BJ (cell line): ENCODE measurements around the gene COCH. TPM values are rescaled to one million over a fixed set of nuclear protein-coding genes. Genes with fewer than 3 reads are reported as not detected.
A peak's percentile ranks its signal among the peaks of the same experiment; 100 is the strongest.

Experiments
- CTCF ChIA-PET: fragments of 350-600 bp; formaldehyde crosslinking; extraction: SDS; loops from one replicate; lab custom pipeline; 2021; ENCODE audit warnings: antibody characterized with exemption, inconsistent platforms; lab: Yijun Ruan, JAX
- POLR2A ChIA-PET: fragments of 300-600 bp; sonication (Branson Sonifier 250); formaldehyde crosslinking; extraction: SDS; loops from one replicate; lab custom pipeline; 2021; ENCODE audit warnings: antibody characterized with exemption; lab: Charles Lee
- DNase-seq: peaks from one replicate; pipeline ENCODE4 v3.0.0-alpha.2; 2011; ENCODE audit warnings: low read depth
- H3K27me3 ChIP-seq: 2 replicates; pipeline ENCODE4 v1.6.0; 2011; ENCODE audit warnings: low read length; ENCODE audit not compliant: control insufficient read depth, insufficient read depth
- H3K36me3 ChIP-seq: 2 replicates; pipeline ENCODE4 v1.5.1; 2011; ENCODE audit warnings: low read length; ENCODE audit not compliant: control insufficient read depth, insufficient read depth
- H3K4me3 ChIP-seq: 2 replicates; pipeline ENCODE4 v1.5.1; 2011; ENCODE audit warnings: low read depth, mild to moderate bottlenecking, control low read depth, low read length
- CTCF ChIP-seq: IDR thresholded peaks from 2 replicates; pipeline ENCODE4 v1.5.1; 2011; ENCODE audit warnings: low read depth, mild to moderate bottlenecking, control low read depth, inconsistent platforms, low read length, moderate library complexity; ENCODE audit not compliant: insufficient read depth
- polyA minus RNA-seq: library from RNA; depleted of rRNA, polyadenylated mRNA; stranded (reverse); fragments of >200 nt; gene quantifications from 2 replicates; pipeline ENCODE4 v1.2.3, GENCODE V29; 2011; rRNA and poly(A)+ RNA removed
- polyA plus RNA-seq: library from polyadenylated mRNA; depleted of rRNA; stranded (reverse); fragments of >200 nt; gene quantifications from 2 replicates; pipeline ENCODE4 v1.2.3, GENCODE V29; 2011; rRNA removed

The COCH gene
- polyA plus RNA-seq (0.10 and 0.18 TPM in 2 replicates), polyA minus RNA-seq (not detected in 2 replicates)

DNA sequence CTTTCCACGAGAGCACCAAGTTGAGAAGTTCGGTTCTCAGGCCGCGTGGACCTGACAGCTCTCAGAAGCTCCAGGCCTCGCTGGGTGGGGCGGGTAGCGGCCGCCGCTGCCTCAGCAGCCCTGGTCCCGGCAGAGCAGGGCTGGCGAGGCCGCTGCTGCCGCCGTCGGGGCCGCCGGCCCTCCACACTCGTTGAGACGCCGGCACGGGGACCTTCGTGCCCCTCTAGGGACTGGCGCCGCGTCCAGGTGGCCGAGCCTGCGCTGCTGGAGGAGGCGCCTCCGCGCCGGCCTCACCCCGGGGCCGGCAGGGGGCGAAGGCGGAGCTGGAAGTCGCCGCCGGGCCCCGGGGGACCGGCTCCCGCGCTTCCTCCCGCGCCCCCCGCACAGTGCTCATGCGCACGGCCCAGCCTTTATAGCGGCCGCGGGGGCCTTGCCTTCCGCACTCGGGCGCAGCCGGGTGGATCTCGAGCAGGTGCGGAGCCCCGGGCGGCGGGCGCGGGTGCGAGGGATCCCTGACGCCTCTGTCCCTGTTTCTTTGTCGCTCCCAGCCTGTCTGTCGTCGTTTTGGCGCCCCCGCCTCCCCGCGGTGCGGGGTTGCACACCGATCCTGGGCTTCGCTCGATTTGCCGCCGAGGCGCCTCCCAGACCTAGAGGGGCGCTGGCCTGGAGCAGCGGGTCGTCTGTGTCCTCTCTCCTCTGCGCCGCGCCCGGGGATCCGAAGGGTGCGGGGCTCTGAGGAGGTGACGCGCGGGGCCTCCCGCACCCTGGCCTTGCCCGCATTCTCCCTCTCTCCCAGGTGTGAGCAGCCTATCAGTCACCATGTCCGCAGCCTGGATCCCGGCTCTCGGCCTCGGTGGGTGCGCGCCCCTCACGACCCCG, at the start of gene COCH:
COCH (plus strand) TSS at position 440 of the 879 bp plus-strand sequence; CDS start at position 820, 380 bp downstream.
- DNase-seq, result no peak
- peak within 1 kb of the TSS; percentile 39 for H3K4me3 ChIP-seq
- no peak for TF ChIP-seq CTCF
- ChIA-PET POLR2A (no interaction called here), CTCF (no interaction called here)
- H3K27me3 ChIP-seq, result peaks cover 31% of the 10 kb centered on the region
- H3K36me3 ChIP-seq, result no peaks in the 10 kb centered on the region

DNA sequence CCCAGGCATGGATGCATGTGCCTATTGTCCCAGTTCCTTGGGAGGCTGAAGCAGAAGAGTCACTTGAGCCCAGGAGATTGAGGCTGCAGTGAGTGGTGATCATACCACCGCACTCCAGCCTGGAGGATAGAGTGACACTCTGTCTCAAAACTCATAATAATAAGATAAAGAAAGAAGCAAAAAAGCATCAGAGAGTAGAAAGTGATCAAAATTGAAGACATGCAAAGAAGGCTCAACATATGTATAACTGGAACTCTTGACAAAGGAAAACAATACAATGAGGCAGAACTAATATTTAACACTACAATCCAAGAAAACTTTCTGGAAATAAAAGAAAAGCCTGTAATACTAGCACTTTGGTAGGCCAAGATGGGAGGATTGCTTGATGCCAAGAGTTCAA, 48.3 kb upstream of the COCH start:
- Histone ChIP-seq H3K36me3 (no peaks in the 10 kb centered on the region), H3K4me3 (no peak overlapping the region), H3K27me3 (no peaks in the 10 kb centered on the region)
- ChIA-PET CTCF (no interaction called here), POLR2A (no interaction called here)
- no peak for TF ChIP-seq CTCF
- no peak for DNase-seq

DNA sequence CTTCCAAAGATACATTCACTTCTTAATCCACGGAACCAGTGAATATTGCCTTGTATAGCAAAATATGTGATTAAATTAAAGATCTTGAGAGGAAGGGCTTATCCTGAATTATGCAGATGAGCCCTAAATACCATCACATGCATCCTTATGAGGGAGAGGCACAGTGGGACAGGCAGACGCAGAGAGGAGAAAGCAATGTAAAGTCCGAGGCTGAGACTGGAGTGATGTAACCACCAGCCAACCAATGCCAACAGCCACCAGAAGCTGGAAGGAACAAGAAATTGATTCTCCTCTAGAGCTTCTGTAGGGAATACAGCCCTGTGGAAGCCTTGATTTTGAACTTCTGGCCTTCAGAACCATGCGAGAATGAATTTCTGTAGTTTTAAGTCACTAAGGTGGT, 44.5 kb upstream of the COCH start:
- DNase-seq, result no peak
- Histone ChIP-seq H3K36me3 (no peaks in the 10 kb centered on the region), H3K4me3 (no peak overlapping the region), H3K27me3 (no peaks in the 10 kb centered on the region)
- ChIA-PET CTCF (no interaction called here), POLR2A (no interaction called here)
- TF ChIP-seq CTCF, result no peak

GRCh38 chr14:30834353-30834752, 40.0 kb upstream of the COCH start:
- POLR2A ChIA-PET, result no interaction called here
- Histone ChIP-seq H3K27me3 (no peaks in the 10 kb centered on the region), H3K36me3 (no peaks in the 10 kb centered on the region), H3K4me3 (no peak overlapping the region)
- CTCF ChIA-PET, result interaction anchor here (0.6 kb wide), 1 partner anchor 20 kb away, joined by 3 read pairs; no protein-coding TSS in a partner anchor
- TF ChIP-seq CTCF, result no peak
- DNase-seq, result no peak

DNA sequence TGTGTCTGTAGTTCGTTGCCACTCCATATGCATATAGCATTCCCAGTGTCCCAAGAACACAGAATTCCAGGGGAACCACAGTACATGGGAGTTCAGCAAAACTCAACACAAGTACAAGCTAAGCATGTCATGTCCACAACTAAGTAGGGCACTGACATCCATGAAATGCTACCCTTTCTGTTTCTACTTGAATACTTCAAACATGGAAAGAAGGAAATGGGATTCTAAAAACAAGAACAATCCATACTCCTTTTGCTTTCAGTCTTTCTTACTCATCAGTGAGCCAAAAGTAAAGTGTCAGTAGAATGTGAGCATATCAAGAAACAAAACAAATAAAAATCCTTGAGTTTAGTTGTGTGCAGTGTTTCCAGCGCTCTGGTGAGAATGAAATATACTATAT, 36.0 kb upstream of the COCH start:
- TF ChIP-seq CTCF, result no peak
- DNase-seq, result no peak
- H3K36me3 ChIP-seq, result no peaks in the 10 kb centered on the region
- 0 out of 2 replicates have a peak, but pooled peaks cover 1% of the 10 kb centered on the region for H3K27me3 ChIP-seq
- CTCF ChIA-PET, result no interaction called here
- no peak overlapping the region for H3K4me3 ChIP-seq
- POLR2A ChIA-PET, result no interaction called here
